ENCODE results near the gene ABR.

The ABR gene

GRCh38 chr17:1025733-1026598, 153.8 kb downstream of the ABR start:
- DNase-seq: no peak

- no peak for DNase-seq
These were observed 155.7 kb downstream of the ABR start for GRCh38 chr17:1024076-1024475.

GRCh38 chr17:1022278-1023024, 157.3 kb downstream of the ABR start:
- DNase-seq: no peak

GRCh38 chr17:1021147-1021546, 158.6 kb downstream of the ABR start:
- no peak for DNase-seq

- no peak for DNase-seq
These were observed 160.3 kb downstream of the ABR start for GRCh38 chr17:1019451-1019850.

- DNase-seq: no peak
These were observed 161.2 kb downstream of the ABR start for GRCh38 chr17:1018547-1018946.

- no peak for DNase-seq
These were observed 166.1 kb downstream of the ABR start for GRCh38 chr17:1013729-1014090.

- no peak for DNase-seq
These were observed 166.7 kb downstream of the ABR start for GRCh38 chr17:1012823-1013728.

GRCh38 chr17:1011760-1012735, 167.7 kb downstream of the ABR start:
- DNase-seq: no peak

- DNase-seq: no peak
These were observed 168.6 kb downstream of the ABR start for GRCh38 chr17:1011138-1011537.

GRCh38 chr17:1010586-1010985, 169.2 kb downstream of the ABR start:
- DNase-seq: no peak

GRCh38 chr17:1010086-1010450, 169.7 kb downstream of the ABR start:
- DNase-seq: no peak

GRCh38 chr17:1009229-1010085, 170.3 kb downstream of the ABR start:
- DNase-seq: no peak

GRCh38 chr17:1008008-1008761, 171.6 kb downstream of the ABR start:
- DNase-seq: no peak

GRCh38 chr17:1007310-1008007, 172.3 kb downstream of the ABR start:
- no peak for DNase-seq

- no peak for DNase-seq
These were observed 173.7 kb downstream of the ABR start for GRCh38 chr17:1006054-1006453.

GRCh38 chr17:1005361-1005946, 174.3 kb downstream of the ABR start:
- DNase-seq: no peak

- no peak for DNase-seq
These were observed 174.9 kb downstream of the ABR start for GRCh38 chr17:1004769-1005295.

Data from CD4-positive, alpha-beta T cell treated with Interleukin-15 for 1 hour (primary cell).